Measurements from ENCODE around the gene NHS. TPM values are rescaled to one million over a fixed set of nuclear protein-coding genes. Genes with fewer than 3 reads are reported as not detected.

The NHS gene
- total RNA-seq, 1 donor from 2014 or later = 8.6 TPM

DNA sequence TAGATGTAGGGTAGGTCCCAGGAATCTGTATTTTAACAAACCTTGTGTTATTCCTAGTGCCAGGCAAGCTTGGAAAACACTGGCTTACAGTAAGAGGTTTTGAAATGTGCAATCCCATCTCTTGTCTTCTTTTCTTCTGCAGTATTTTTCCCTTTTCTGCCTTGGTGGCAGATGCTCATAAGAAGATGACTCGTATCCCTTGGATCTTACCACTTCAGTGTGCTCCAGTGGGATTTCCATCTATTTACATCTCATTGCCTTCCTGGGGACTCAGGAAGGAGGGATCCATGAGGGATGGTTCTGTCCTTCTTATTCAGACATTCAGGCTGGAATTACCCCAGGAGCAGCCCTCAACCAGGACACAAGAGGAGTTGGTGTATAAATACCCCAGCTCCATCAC, 136.6 kb downstream of the NHS start:
- DNase-seq (ENCODE audit: low read depth) = no peak
- TF ChIP-seq, protein P1, sequence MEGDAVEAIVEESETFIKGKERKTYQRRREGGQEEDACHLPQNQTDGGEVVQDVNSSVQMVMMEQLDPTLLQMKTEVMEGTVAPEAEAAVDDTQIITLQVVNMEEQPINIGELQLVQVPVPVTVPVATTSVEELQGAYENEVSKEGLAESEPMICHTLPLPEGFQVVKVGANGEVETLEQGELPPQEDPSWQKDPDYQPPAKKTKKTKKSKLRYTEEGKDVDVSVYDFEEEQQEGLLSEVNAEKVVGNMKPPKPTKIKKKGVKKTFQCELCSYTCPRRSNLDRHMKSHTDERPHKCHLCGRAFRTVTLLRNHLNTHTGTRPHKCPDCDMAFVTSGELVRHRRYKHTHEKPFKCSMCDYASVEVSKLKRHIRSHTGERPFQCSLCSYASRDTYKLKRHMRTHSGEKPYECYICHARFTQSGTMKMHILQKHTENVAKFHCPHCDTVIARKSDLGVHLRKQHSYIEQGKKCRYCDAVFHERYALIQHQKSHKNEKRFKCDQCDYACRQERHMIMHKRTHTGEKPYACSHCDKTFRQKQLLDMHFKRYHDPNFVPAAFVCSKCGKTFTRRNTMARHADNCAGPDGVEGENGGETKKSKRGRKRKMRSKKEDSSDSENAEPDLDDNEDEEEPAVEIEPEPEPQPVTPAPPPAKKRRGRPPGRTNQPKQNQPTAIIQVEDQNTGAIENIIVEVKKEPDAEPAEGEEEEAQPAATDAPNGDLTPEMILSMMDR (IDR thresholded peaks at IDR 0.05; ENCODE audit: insufficient read depth, low read length, poor library complexity, severe bottlenecking) = no peak
- no peak overlapping the region for H3K4me3 ChIP-seq (ENCODE audit: low read depth, low read length)
- no peaks in the 10 kb centered on the region for H3K27me3 ChIP-seq (ENCODE audit: control insufficient read depth, insufficient read depth, low read length)
- H3K36me3 ChIP-seq (ENCODE audit: control insufficient read depth, insufficient read depth, low read length) = peaks cover 1% of the 10 kb centered on the region

DNA sequence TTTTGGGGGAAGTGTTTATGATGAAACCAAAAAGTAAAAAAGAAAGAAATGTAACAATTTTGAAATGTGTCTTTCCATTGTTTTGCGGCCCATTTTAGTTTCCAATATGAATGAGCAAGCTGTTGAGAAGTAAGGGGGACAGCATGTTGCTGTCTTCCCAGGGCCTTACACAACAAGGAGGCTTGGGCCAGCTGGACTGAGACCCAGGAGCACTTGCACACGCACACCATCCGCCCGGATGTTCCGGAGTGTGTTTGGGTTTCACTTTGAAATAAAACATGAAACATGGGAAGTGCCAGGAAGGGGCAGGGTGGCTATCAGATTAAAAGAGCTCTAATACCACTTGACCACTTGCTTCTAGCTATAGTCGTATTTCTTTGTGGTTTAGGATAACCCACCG, 144.4 kb downstream of the NHS start:
- TF ChIP-seq, protein P1 (IDR thresholded peaks at IDR 0.05; ENCODE audit: insufficient read depth, low read length, poor library complexity, severe bottlenecking) = no peak
- no peaks in the 10 kb centered on the region for H3K36me3 ChIP-seq (ENCODE audit: control insufficient read depth, insufficient read depth, low read length)
- peaks cover 2% of the 10 kb centered on the region for H3K27me3 ChIP-seq (ENCODE audit: control insufficient read depth, insufficient read depth, low read length)
- H3K4me3 ChIP-seq (ENCODE audit: low read depth, low read length) = no peak overlapping the region
- DNase-seq (ENCODE audit: low read depth) = no peak

DNA sequence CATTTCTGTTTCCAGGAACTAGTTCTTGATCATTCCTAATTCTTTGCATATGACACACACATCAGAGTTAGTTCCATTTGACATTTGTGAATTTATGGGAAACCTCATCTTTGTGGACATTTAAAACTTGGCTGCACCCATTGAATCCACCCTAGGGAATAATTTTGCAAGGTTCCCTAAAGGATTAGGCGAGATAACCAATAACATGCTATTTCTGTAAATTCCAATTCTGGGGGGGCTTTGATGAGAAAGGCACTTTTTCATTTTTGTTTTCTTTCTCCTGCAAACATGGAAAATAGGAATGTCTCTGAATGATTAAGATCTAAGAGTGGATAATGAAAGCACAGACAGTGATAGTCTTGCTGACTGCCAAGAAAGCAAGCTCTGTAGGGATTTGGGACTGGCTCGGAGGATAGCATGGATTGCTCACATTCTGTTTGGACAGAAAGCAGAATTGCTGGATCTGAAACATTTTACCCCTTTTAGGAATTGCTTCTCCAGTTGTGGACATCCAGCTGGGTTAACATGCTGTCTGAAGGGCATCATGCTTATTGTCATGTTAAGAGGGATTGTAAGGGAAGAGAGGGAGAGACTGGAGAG, 145.1 kb downstream of the NHS start:
- Histone ChIP-seq H3K36me3 (ENCODE audit: control insufficient read depth, insufficient read depth, low read length) (no peaks in the 10 kb centered on the region), H3K4me3 (ENCODE audit: low read depth, low read length) (no peak overlapping the region), H3K27me3 (ENCODE audit: control insufficient read depth, insufficient read depth, low read length) (peaks cover 2% of the 10 kb centered on the region)
- DNase-seq (ENCODE audit: low read depth) = no peak
- TF ChIP-seq, protein P1 (IDR thresholded peaks at IDR 0.05; ENCODE audit: insufficient read depth, low read length, poor library complexity, severe bottlenecking) = no peak

DNA sequence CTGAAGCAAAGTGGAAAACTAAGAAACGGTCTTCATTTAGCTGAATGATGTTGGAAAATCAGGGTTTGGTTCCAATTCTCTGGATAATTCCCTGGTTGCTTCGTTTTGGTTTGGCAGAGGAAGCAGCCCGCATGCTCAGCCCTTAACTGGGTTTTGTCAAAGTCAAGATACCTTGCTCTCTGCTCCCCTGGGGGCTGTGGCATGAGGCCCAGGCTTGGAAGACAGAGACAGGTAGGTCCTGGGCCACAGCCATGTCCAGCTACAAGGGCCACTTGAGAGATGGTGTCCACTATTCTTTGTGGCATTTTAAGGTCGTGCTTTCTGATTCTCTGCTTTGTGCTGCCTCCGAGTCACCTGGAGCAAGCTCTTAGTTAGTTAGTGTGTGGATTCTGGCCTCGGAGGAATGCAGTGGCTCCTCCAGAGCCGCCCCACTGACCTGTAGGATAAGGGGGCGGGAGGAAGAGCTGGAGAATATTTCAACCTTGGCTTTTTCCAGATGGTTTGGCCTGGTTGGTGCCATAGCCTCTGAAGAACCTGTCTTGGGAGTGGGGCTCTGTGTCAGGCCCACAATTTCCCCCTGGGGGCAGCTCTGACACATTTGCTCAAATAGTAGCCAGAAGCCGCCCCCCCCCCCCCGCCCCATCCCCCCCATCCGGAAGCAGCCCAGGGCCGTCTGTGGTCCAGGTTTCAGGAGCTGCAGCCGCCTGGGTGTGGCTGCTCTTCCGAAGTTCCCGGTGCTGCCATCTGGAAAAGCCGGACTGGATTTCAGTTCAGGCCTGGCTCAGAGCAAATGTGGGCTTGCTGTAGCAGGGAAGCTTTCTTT, 147.1 kb downstream of the NHS start:
- peaks cover 2% of the 10 kb centered on the region for H3K27me3 ChIP-seq (ENCODE audit: control insufficient read depth, insufficient read depth, low read length)
- H3K36me3 ChIP-seq (ENCODE audit: control insufficient read depth, insufficient read depth, low read length) = no peaks in the 10 kb centered on the region
- TF ChIP-seq, protein P1 (IDR thresholded peaks at IDR 0.05; ENCODE audit: insufficient read depth, low read length, poor library complexity, severe bottlenecking) = no peak
- no peak for DNase-seq (ENCODE audit: low read depth)
- no peak overlapping the region for H3K4me3 ChIP-seq (ENCODE audit: low read depth, low read length)

DNA sequence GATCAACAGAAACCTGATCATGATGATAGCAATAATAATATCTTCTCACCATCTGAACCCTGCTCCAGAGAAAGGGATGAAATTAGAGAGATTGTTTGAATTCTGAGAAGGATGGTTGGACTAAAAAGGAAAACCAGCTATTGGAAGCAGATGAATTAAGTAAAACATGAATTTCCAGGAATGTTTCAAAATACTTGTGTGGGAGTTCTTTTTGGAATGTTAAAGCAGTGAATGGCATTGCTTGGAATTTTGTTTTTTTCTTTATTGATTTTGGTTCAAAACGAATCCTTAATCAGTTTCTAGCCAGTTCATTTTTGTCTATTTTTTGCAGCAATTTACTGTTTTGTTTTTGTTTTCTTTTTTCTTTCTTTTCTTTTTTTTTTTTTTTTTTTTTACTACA, 150.3 kb downstream of the NHS start:
- Histone ChIP-seq H3K27me3 (ENCODE audit: control insufficient read depth, insufficient read depth, low read length) (no peaks in the 10 kb centered on the region), H3K4me3 (ENCODE audit: low read depth, low read length) (no peak overlapping the region), H3K36me3 (ENCODE audit: control insufficient read depth, insufficient read depth, low read length) (no peaks in the 10 kb centered on the region)
- no peak for DNase-seq (ENCODE audit: low read depth)
- TF ChIP-seq, protein P1 (IDR thresholded peaks at IDR 0.05; ENCODE audit: insufficient read depth, low read length, poor library complexity, severe bottlenecking) = no peak

Data from kidney epithelial cell (primary cell).